NT2/D1 (cell line): ENCODE measurements around the gene PLCB1.
A peak's percentile ranks its signal among the peaks of the same experiment; 100 is the strongest.
"Not testable (repeated sequence)": the region's sequence is repeated elsewhere in the genome, so short reads cannot be mapped to it uniquely, and the experiment has no call there.

Experiments
- DNase-seq: peaks from one replicate; pipeline ENCODE4 v3.0.0-alpha.2; 2011; ENCODE audit warnings: low read depth, low spot score
- H3K27me3 ChIP-seq: 2 replicates; pipeline ENCODE4 v1.6.0; 2011; ENCODE audit warnings: mild to moderate bottlenecking; ENCODE audit not compliant: insufficient read length, insufficient read depth
- H3K36me3 ChIP-seq: 2 replicates; pipeline ENCODE4 v1.6.1; 2011; ENCODE audit warnings: mild to moderate bottlenecking, low read length, mixed read lengths; ENCODE audit not compliant: insufficient read depth, insufficient read length
- H3K4me1 ChIP-seq: 2 replicates; pipeline ENCODE4 v1.5.1; 2011; ENCODE audit not compliant: insufficient read depth, insufficient read length
- H3K4me3 ChIP-seq: 2 replicates; pipeline ENCODE4 v1.5.1; 2011; ENCODE audit warnings: low read depth; ENCODE audit not compliant: insufficient read length
- H3K9ac ChIP-seq: 2 replicates; pipeline ENCODE4 v1.6.0; 2011; ENCODE audit warnings: low read depth; ENCODE audit not compliant: insufficient read length
- H3K9me3 ChIP-seq: 2 replicates; pipeline ENCODE4 v1.5.1; 2011; ENCODE audit warnings: mild to moderate bottlenecking, low read length; ENCODE audit not compliant: insufficient read depth
- SUZ12 ChIP-seq: IDR thresholded peaks from 2 replicates; pipeline ENCODE4 v1.6.1; 2011; ENCODE audit not compliant: insufficient read length, insufficient read depth; ENCODE audit errors: extremely low read depth
- YY1 ChIP-seq: IDR thresholded peaks from 2 replicates; pipeline ENCODE4 v1.6.1; 2011; ENCODE audit not compliant: insufficient read length, insufficient read depth
- ZNF274 ChIP-seq: IDR thresholded peaks from 2 replicates; pipeline ENCODE4 v1.6.1; 2011; ENCODE audit warnings: mild to moderate bottlenecking, low read depth, low read length

PLCB1 gene

GRCh38 chr20:8097307-8097706 is 34.8 kb upstream of the PLCB1 start:
- H3K9me3 ChIP-seq, result no peaks in the 10 kb centered on the region
- H3K4me3 ChIP-seq, result no peak overlapping the region
- DNase-seq, result no peak
- H3K27me3 ChIP-seq, result no peaks in the 10 kb centered on the region
- TF ChIP-seq YY1, result no peak
- no peak for TF ChIP-seq SUZ12
- no peak for TF ChIP-seq ZNF274
- no peaks in the 10 kb centered on the region for H3K36me3 ChIP-seq
- no peak overlapping the region for H3K9ac ChIP-seq
- H3K4me1 ChIP-seq, result no peaks in the 10 kb centered on the region

- no peak for DNase-seq
- no peaks in the 10 kb centered on the region for H3K36me3 ChIP-seq
- no peak for TF ChIP-seq SUZ12
- no peak for TF ChIP-seq YY1
- TF ChIP-seq ZNF274, result no peak
- no peaks in the 10 kb centered on the region for H3K27me3 ChIP-seq
- H3K9ac ChIP-seq, result no peak overlapping the region
- no peak overlapping the region for H3K4me3 ChIP-seq
- H3K9me3 ChIP-seq, result peaks cover 25% of the 10 kb centered on the region; the same call in 1 of the 2 replicates
- no peaks in the 10 kb centered on the region for H3K4me1 ChIP-seq
Observed at GRCh38 chr20:8104252-8104651, 27.8 kb upstream of the PLCB1 start.

- H3K36me3 ChIP-seq, H3K4me1 ChIP-seq, H3K9ac ChIP-seq, DNase-seq, H3K27me3 ChIP-seq, H3K9me3 ChIP-seq: not testable (repeated sequence)
- H3K4me3 ChIP-seq, result peak overlapping the region; percentile 34
Observed at GRCh38 chr20:8114612-8115011, 17.5 kb upstream of the PLCB1 start.

GRCh38 chr20:8115436-8115835 is 16.6 kb upstream of the PLCB1 start:
- no peak for DNase-seq
- no peaks in the 10 kb centered on the region for H3K4me1 ChIP-seq
- no peak overlapping the region for H3K4me3 ChIP-seq
- H3K27me3 ChIP-seq, result no peaks in the 10 kb centered on the region
- peaks cover 5% of the 10 kb centered on the region; the same call in 1 of the 2 replicates for H3K9me3 ChIP-seq
- TF ChIP-seq ZNF274 (no peak), YY1 (no peak), SUZ12 (no peak)
- H3K9ac ChIP-seq, result no peak overlapping the region
- H3K36me3 ChIP-seq, result no peaks in the 10 kb centered on the region

- DNase-seq, result no peak
- no peaks in the 10 kb centered on the region for H3K27me3 ChIP-seq
- TF ChIP-seq YY1, result no peak
- no peak for TF ChIP-seq ZNF274
- TF ChIP-seq SUZ12, result no peak
- H3K36me3 ChIP-seq, result no peaks in the 10 kb centered on the region
- peaks cover 5% of the 10 kb centered on the region; the same call in 1 of the 2 replicates for H3K9me3 ChIP-seq
- H3K9ac ChIP-seq, result no peak overlapping the region
- no peaks in the 10 kb centered on the region for H3K4me1 ChIP-seq
- H3K4me3 ChIP-seq, result no peak overlapping the region
Observed at GRCh38 chr20:8116067-8116811, 15.8 kb upstream of the PLCB1 start.

- TF ChIP-seq ZNF274 (no peak), SUZ12 (no peak), YY1 (no peak)
- Histone ChIP-seq H3K4me3 (no peak overlapping the region), H3K4me1 (no peaks in the 10 kb centered on the region), H3K9me3 (peaks cover 5% of the 10 kb centered on the region; the same call in 1 of the 2 replicates), H3K9ac (no peak overlapping the region), H3K27me3 (no peaks in the 10 kb centered on the region), H3K36me3 (no peaks in the 10 kb centered on the region)
- DNase-seq, result no peak
Observed at GRCh38 chr20:8117636-8118035, 14.4 kb upstream of the PLCB1 start.

GRCh38 chr20:8118039-8118438 is 14.0 kb upstream of the PLCB1 start:
- Histone ChIP-seq H3K4me1 (no peaks in the 10 kb centered on the region), H3K36me3 (no peaks in the 10 kb centered on the region), H3K27me3 (no peaks in the 10 kb centered on the region), H3K9ac (no peak overlapping the region), H3K9me3 (peaks cover 5% of the 10 kb centered on the region; the same call in 1 of the 2 replicates), H3K4me3 (no peak overlapping the region)
- no peak for TF ChIP-seq SUZ12
- TF ChIP-seq ZNF274, result no peak
- no peak for TF ChIP-seq YY1
- DNase-seq, result no peak
